A673 (cell line): ENCODE data around the gene PER3. TPM values are rescaled to one million over a fixed set of nuclear protein-coding genes. Genes with fewer than 3 reads are reported as not detected.
A peak's percentile ranks its signal among the peaks of the same experiment; 100 is the strongest.

Experiments
- BruUV-seq: library from RNA; stranded (reverse); fragments of 400-500 nt; replicated peaks from 2 replicates; lab custom pipeline; 2021; lab: Mats Ljungman, UMichigan
- CTCF ChIA-PET: fragments of 300-600 bp; sonication (Branson Sonifier 250); formaldehyde crosslinking; loops from one replicate; lab custom pipeline; 2022; ENCODE audit warnings: antibody characterized with exemption; lab: Charles Lee
- POLR2A ChIA-PET: fragments of 300-600 bp; sonication (Branson Sonifier 250); formaldehyde crosslinking; loops from one replicate; lab custom pipeline; 2022; ENCODE audit warnings: antibody characterized with exemption; ENCODE audit not compliant: low non-redundant PET; lab: Charles Lee
- DNase-seq: peaks from one replicate; pipeline ENCODE4 v3.0.0-alpha.2; 2015; ENCODE audit warnings: low spot score
- H3K27ac ChIP-seq: fragments of 200-600 bp; sonication (generic); 2 replicates; pipeline ENCODE4 v1.5.1; 2016; ENCODE audit warnings: mixed run types, low read depth, mild to moderate bottlenecking, mixed read lengths, antibody characterized with exemption, low read length; ENCODE audit not compliant: poor library complexity, severe bottlenecking
- H3K27me3 ChIP-seq: fragments of 200-600 bp; sonication (generic); replicated peaks from 2 replicates; pipeline ENCODE4 v1.6.1; 2017; ENCODE audit warnings: mixed run types, low read depth, mild to moderate bottlenecking, mixed read lengths, antibody characterized with exemption, low read length; ENCODE audit not compliant: insufficient read depth, poor library complexity
- H3K36me3 ChIP-seq: fragments of 200-600 bp; sonication (generic); 2 replicates; pipeline ENCODE4 v1.6.1; 2016; ENCODE audit warnings: mixed run types, mild to moderate bottlenecking, mixed read lengths, antibody characterized with exemption, low read length; ENCODE audit not compliant: insufficient read depth, poor library complexity, severe bottlenecking
- H3K4me1 ChIP-seq: fragments of 200-600 bp; sonication (generic); 2 replicates; pipeline ENCODE4 v1.6.1; 2017; ENCODE audit warnings: mixed run types, mild to moderate bottlenecking, mixed read lengths, antibody characterized with exemption, low read length; ENCODE audit not compliant: insufficient read depth, poor library complexity, severe bottlenecking
- H3K4me3 ChIP-seq: fragments of 200-600 bp; sonication (generic); 2 replicates; pipeline ENCODE4 v1.5.1; 2016; ENCODE audit warnings: low read depth, mixed run types, mild to moderate bottlenecking, mixed read lengths, low read length; ENCODE audit not compliant: poor library complexity, severe bottlenecking
- H3K9me3 ChIP-seq: fragments of 200-600 bp; sonication (generic); 2 replicates; pipeline ENCODE4 v1.6.1; 2016; ENCODE audit warnings: mixed run types, low read depth, mild to moderate bottlenecking, mixed read lengths, antibody characterized with exemption, low read length; ENCODE audit not compliant: poor library complexity, severe bottlenecking
- EZH2 ChIP-seq: fragments of 200-600 bp; sonication (generic); IDR thresholded peaks from 2 replicates; pipeline ENCODE4 v1.6.1; 2017; ENCODE audit warnings: borderline replicate concordance, low read depth, mild to moderate bottlenecking, mixed read lengths, antibody characterized with exemption, low read length; ENCODE audit not compliant: poor library complexity, severe bottlenecking
- intact Hi-C: fragments of 100-400 bp; cut with micrococcal nuclease; formaldehyde crosslinking; loops from one replicate; pipeline ENCODE4 v1.10.0; 2022; ENCODE audit not compliant: unreplicated experiment
- total RNA-seq: library from RNA; stranded (reverse); gene quantifications from 2 replicates; pipeline ENCODE4 v1.2.3, GENCODE V29; 2021
- TF ChIP-seq, protein P1 (sequence below): fragments of 300-800, 200-600 bp; sonication (generic); conservative IDR thresholded peaks from 2 replicates; pipeline ENCODE4 v1.5.1; 2017; ENCODE audit warnings: low read depth, mild to moderate bottlenecking, antibody characterized with exemption, low read length, moderate library complexity, mixed read lengths

PER3 gene
- total RNA-seq, 1 experiment from 2014 or later: 4.1 TPM

GRCh38 chr1:7853684-7854026 is 69.6 kb downstream of the PER3 start:
- ChIA-PET POLR2A (no interaction called here), CTCF (no interaction called here)
- H3K9me3 ChIP-seq: no peaks in the 10 kb centered on the region
- intact Hi-C loops: no loop called here
- no peaks in the 10 kb centered on the region for H3K36me3 ChIP-seq
- peaks cover 57% of the 10 kb centered on the region for H3K4me1 ChIP-seq
- peak overlapping the region; percentile 77 for H3K27ac ChIP-seq
- H3K4me3 ChIP-seq: no peak overlapping the region
- BruUV-seq: no TSS peak
- TF ChIP-seq EZH2: no peak
- TF ChIP-seq, protein P1, sequence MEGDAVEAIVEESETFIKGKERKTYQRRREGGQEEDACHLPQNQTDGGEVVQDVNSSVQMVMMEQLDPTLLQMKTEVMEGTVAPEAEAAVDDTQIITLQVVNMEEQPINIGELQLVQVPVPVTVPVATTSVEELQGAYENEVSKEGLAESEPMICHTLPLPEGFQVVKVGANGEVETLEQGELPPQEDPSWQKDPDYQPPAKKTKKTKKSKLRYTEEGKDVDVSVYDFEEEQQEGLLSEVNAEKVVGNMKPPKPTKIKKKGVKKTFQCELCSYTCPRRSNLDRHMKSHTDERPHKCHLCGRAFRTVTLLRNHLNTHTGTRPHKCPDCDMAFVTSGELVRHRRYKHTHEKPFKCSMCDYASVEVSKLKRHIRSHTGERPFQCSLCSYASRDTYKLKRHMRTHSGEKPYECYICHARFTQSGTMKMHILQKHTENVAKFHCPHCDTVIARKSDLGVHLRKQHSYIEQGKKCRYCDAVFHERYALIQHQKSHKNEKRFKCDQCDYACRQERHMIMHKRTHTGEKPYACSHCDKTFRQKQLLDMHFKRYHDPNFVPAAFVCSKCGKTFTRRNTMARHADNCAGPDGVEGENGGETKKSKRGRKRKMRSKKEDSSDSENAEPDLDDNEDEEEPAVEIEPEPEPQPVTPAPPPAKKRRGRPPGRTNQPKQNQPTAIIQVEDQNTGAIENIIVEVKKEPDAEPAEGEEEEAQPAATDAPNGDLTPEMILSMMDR: no peak
- no peaks in the 10 kb centered on the region for H3K27me3 ChIP-seq
- no peak for DNase-seq

DNA sequence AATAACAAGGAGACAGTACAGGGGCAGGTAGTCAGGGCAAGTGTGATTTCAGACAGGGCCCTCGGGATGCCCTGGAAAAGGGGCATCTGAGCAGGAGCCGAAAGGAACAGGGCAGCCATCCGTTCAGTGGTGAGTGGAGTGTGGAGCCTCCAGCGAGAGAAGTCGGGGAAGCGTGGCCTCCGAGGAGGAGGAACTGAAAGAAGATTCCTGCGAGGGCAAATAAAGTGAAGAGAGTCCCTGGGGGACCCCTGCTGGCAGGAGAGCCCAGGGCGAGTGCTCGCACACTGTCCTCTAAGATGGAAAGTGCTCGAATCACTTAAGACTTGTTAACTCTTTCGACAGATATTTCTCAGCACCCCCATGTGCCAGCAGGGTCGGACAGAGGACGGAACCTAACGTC is 72.3 kb downstream of the PER3 start:
- ChIA-PET CTCF (no interaction called here), POLR2A (no interaction called here)
- TF ChIP-seq, protein P1: no peak
- TF ChIP-seq EZH2: no peak
- Histone ChIP-seq H3K4me1 (peaks cover 53% of the 10 kb centered on the region), H3K27ac (peak overlapping the region; percentile 40), H3K27me3 (no peaks in the 10 kb centered on the region), H3K4me3 (no peak overlapping the region), H3K9me3 (no peaks in the 10 kb centered on the region), H3K36me3 (no peaks in the 10 kb centered on the region)
- intact Hi-C loops: loop anchor here (5.0 kb wide), 1 partner anchor 746 kb away; no protein-coding TSS in a partner anchor
- BruUV-seq: no TSS peak
- DNase-seq: peak; percentile 18

- DNase-seq: peak; percentile 58
- POLR2A ChIA-PET: no interaction called here
- H3K4me3 ChIP-seq: no peak overlapping the region
- CTCF ChIA-PET: no interaction called here
- no peaks in the 10 kb centered on the region for H3K27me3 ChIP-seq
- no peaks in the 10 kb centered on the region for H3K9me3 ChIP-seq
- BruUV-seq: no TSS peak
- no peak overlapping the region for H3K27ac ChIP-seq
- H3K4me1 ChIP-seq: peaks cover 46% of the 10 kb centered on the region
- TF ChIP-seq, protein P1: no peak
- no peak for TF ChIP-seq EZH2
- intact Hi-C loops: loop anchor here (5.0 kb wide), 1 partner anchor 745 kb away; no protein-coding TSS in a partner anchor
- H3K36me3 ChIP-seq: no peaks in the 10 kb centered on the region
Measured at GRCh38 chr1:7857000-7857399, 72.9 kb downstream of the PER3 start.
